Measurements from ENCODE around the gene KDELR1.

GRCh38 chr19:48361912-48362311 is 29.4 kb downstream of the KDELR1 start:
- TF ChIP-seq POLR2AphosphoS5 (IDR thresholded peaks at IDR 0.05; ENCODE audit: low read depth, low read length) (no peak), REST (IDR thresholded peaks at IDR 0.05; ENCODE audit: insufficient read depth in 1 of 2, low read depth in 2 of 2, low read length in 2 of 2) (no peak), TAF1 (IDR thresholded peaks at IDR 0.05; ENCODE audit: borderline replicate concordance, insufficient read depth, low read length) (no peak)

Measured in PFSK-1 (cell line).